ENCODE data around the gene RHOG. TPM values are rescaled to one million over a fixed set of nuclear protein-coding genes. Genes with fewer than 3 reads are reported as not detected.
A peak's percentile ranks its signal among the peaks of the same experiment; 100 is the strongest.

The RHOG gene
- total and polyA plus RNA-seq, 9 of the 15 experiments (the other 6 are each of a cell fraction or from before 2014, with no cell fraction given), result 22.6 to 162 (median 80.3) TPM

DNA sequence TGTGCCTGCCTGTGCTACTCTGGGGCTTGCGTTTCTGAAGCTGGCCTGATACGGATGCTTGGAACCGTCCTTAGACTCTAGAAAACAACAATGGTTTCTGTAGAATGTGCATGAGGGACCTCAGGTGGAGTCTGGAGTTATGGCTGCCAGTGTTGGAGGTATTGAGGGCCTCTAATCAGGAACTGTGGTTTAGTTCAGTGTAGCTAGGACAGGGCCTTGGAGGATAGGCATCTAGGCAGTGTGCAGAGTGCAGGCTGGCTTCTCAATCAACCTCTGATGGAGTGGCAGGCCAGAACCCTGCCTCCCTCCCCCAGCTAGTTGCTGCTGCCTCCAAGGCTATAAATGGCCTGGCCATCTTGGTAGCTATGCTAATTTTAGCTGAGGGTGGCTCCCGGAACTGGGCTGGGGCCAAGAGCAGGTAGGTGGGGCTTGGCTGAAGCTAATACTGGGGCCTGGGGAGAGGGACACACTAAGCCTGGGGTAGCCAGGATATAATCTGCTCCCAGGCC is 18.7 kb upstream of the RHOG start (continued):
- TF ChIP-seq, protein P1, sequence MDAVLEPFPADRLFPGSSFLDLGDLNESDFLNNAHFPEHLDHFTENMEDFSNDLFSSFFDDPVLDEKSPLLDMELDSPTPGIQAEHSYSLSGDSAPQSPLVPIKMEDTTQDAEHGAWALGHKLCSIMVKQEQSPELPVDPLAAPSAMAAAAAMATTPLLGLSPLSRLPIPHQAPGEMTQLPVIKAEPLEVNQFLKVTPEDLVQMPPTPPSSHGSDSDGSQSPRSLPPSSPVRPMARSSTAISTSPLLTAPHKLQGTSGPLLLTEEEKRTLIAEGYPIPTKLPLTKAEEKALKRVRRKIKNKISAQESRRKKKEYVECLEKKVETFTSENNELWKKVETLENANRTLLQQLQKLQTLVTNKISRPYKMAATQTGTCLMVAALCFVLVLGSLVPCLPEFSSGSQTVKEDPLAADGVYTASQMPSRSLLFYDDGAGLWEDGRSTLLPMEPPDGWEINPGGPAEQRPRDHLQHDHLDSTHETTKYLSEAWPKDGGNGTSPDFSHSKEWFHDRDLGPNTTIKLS (IDR thresholded peaks at IDR 0.05; ENCODE audit: borderline replicate concordance, low read depth), result no peak
- TF ChIP-seq, protein P2, sequence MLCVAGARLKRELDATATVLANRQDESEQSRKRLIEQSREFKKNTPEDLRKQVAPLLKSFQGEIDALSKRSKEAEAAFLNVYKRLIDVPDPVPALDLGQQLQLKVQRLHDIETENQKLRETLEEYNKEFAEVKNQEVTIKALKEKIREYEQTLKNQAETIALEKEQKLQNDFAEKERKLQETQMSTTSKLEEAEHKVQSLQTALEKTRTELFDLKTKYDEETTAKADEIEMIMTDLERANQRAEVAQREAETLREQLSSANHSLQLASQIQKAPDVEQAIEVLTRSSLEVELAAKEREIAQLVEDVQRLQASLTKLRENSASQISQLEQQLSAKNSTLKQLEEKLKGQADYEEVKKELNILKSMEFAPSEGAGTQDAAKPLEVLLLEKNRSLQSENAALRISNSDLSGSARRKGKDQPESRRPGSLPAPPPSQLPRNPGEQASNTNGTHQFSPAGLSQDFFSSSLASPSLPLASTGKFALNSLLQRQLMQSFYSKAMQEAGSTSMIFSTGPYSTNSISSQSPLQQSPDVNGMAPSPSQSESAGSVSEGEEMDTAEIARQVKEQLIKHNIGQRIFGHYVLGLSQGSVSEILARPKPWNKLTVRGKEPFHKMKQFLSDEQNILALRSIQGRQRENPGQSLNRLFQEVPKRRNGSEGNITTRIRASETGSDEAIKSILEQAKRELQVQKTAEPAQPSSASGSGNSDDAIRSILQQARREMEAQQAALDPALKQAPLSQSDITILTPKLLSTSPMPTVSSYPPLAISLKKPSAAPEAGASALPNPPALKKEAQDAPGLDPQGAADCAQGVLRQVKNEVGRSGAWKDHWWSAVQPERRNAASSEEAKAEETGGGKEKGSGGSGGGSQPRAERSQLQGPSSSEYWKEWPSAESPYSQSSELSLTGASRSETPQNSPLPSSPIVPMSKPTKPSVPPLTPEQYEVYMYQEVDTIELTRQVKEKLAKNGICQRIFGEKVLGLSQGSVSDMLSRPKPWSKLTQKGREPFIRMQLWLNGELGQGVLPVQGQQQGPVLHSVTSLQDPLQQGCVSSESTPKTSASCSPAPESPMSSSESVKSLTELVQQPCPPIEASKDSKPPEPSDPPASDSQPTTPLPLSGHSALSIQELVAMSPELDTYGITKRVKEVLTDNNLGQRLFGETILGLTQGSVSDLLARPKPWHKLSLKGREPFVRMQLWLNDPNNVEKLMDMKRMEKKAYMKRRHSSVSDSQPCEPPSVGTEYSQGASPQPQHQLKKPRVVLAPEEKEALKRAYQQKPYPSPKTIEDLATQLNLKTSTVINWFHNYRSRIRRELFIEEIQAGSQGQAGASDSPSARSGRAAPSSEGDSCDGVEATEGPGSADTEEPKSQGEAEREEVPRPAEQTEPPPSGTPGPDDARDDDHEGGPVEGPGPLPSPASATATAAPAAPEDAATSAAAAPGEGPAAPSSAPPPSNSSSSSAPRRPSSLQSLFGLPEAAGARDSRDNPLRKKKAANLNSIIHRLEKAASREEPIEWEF (CRISPR knock-in tag; IDR thresholded peaks at IDR 0.05), result no peak
- no peak for TF ChIP-seq C11orf30 (IDR thresholded peaks at IDR 0.05; ENCODE audit: low read depth)
- no peak for TF ChIP-seq TARDBP (IDR thresholded peaks at IDR 0.05)
- TF ChIP-seq ELF1 (tag; IDR thresholded peaks at IDR 0.05), result peak; percentile 58
- TF ChIP-seq ZNF232 (CRISPR knock-in tag; IDR thresholded peaks at IDR 0.05), result no peak
- TF ChIP-seq, protein P3, sequence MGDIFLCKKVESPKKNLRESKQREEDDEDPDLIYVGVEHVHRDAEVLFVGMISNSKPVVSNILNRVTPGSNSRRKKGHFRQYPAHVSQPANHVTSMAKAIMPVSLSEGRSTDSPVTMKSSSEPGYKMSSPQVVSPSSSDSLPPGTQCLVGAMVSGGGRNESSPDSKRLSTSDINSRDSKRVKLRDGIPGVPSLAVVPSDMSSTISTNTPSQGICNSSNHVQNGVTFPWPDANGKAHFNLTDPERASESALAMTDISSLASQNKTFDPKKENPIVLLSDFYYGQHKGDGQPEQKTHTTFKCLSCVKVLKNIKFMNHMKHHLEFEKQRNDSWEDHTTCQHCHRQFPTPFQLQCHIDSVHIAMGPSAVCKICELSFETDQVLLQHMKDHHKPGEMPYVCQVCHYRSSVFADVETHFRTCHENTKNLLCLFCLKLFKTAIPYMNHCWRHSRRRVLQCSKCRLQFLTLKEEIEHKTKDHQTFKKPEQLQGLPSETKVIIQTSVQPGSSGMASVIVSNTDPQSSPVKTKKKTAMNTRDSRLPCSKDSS (IDR thresholded peaks at IDR 0.05; ENCODE audit: low read depth, partially characterized antibody), result no peak
- TF ChIP-seq ZNF41 (CRISPR knock-in tag; conservative IDR thresholded peaks at IDR 0.05), result no peak
- TF ChIP-seq ZNF766 (CRISPR knock-in tag; conservative IDR thresholded peaks at IDR 0.05), result peak; percentile 86
- no peak for TF ChIP-seq MTA3 (IDR thresholded peaks at IDR 0.05; ENCODE audit: borderline replicate concordance)
- no peak for TF ChIP-seq ZNF124 (CRISPR knock-in tag; IDR thresholded peaks at IDR 0.05)
- no peak for TF ChIP-seq ZNF785 (CRISPR knock-in tag; IDR thresholded peaks at IDR 0.05)
- TF ChIP-seq POLR2A (conservative IDR thresholded peaks at IDR 0.05), result no peak
- no peak for TF ChIP-seq ARID2 (IDR thresholded peaks at IDR 0.05)
- TF ChIP-seq KDM2B (CRISPR knock-in tag; IDR thresholded peaks at IDR 0.05), result no peak
- TF ChIP-seq ZC3H4 (CRISPR knock-in tag; IDR thresholded peaks at IDR 0.05; ENCODE audit: borderline replicate concordance), result no peak
- no peak for TF ChIP-seq TAL1 (IDR thresholded peaks at IDR 0.05)
- TF ChIP-seq, protein P4, sequence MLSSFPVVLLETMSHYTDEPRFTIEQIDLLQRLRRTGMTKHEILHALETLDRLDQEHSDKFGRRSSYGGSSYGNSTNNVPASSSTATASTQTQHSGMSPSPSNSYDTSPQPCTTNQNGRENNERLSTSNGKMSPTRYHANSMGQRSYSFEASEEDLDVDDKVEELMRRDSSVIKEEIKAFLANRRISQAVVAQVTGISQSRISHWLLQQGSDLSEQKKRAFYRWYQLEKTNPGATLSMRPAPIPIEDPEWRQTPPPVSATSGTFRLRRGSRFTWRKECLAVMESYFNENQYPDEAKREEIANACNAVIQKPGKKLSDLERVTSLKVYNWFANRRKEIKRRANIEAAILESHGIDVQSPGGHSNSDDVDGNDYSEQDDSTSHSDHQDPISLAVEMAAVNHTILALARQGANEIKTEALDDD (IDR thresholded peaks at IDR 0.05), result peak; percentile 74
- TF ChIP-seq KDM4B (IDR thresholded peaks at IDR 0.05; ENCODE audit: borderline replicate concordance in 2 of 2, low read depth in 1 of 2), result 0 out of 4 replicates have a peak, but pooled peaks of 1 of the 2 experiments have one; percentile 52
- TF ChIP-seq SMC3 (conservative IDR thresholded peaks at IDR 0.05; ENCODE audit: insufficient read depth, low read depth, low read length), result no peak
- TF ChIP-seq TAF15 (IDR thresholded peaks at IDR 0.05; ENCODE audit: low read depth, low read length), result no peak
- no peak for TF ChIP-seq RBM14 (IDR thresholded peaks at IDR 0.05; ENCODE audit: borderline replicate concordance, insufficient read depth, low read depth, low read length)

Measured in K562 (cell line).